Astrocyte (in vitro differentiated cells and primary cell): ENCODE data around the gene ZNHIT3. TPM values are rescaled to one million over a fixed set of nuclear protein-coding genes. Genes with fewer than 3 reads are reported as not detected.

Experiments used
- DNase-seq: peaks from one replicate; pipeline ENCODE4 v3.0.0-alpha.2; 2010; ENCODE audit warnings: low read depth
- FAIRE-seq: peaks from 2 replicates; lab custom pipeline; 2011; peaks lifted over from hg19 to GRCh38; lab: Jason Lieb, UNC
- H2AFZ ChIP-seq: 2 replicates; pipeline ENCODE4 v1.6.0; 2012; ENCODE audit warnings: low read depth, low read length, inconsistent platforms
- H3K27ac ChIP-seq: 2 replicates; pipeline ENCODE4 v1.5.1; 2011; ENCODE audit warnings: low read depth, low read length, inconsistent platforms
- H3K27me3 ChIP-seq: 2 replicates; pipeline ENCODE4 v1.6.0; 2011; ENCODE audit warnings: low read length, inconsistent platforms; ENCODE audit not compliant: insufficient read depth
- H3K36me3 ChIP-seq: 2 replicates; pipeline ENCODE4 v1.5.1; 2011; ENCODE audit warnings: low read length, inconsistent platforms; ENCODE audit not compliant: insufficient read depth
- H3K4me1 ChIP-seq: 2 replicates; pipeline ENCODE4 v1.5.1; 2011; ENCODE audit warnings: low read length, inconsistent platforms; ENCODE audit not compliant: insufficient read depth
- H3K4me2 ChIP-seq: 2 replicates; pipeline ENCODE4 v1.6.0; 2012; ENCODE audit warnings: low read length, inconsistent platforms
- H3K4me3 ChIP-seq: 2 replicates; pipeline ENCODE4 v1.5.1; 2011; ENCODE audit warnings: low read depth, mild to moderate bottlenecking, low read length, inconsistent platforms; ENCODE audit not compliant: insufficient read depth
- H3K79me2 ChIP-seq: 2 replicates; pipeline ENCODE4 v1.6.0; 2012; ENCODE audit warnings: mild to moderate bottlenecking, low read length, inconsistent platforms; ENCODE audit not compliant: insufficient read depth
- H3K9ac ChIP-seq: 2 replicates; pipeline ENCODE4 v1.6.0; 2012; ENCODE audit warnings: mild to moderate bottlenecking, low read length, inconsistent platforms
- H3K9me3 ChIP-seq: 2 replicates; pipeline ENCODE4 v1.5.1; 2012; ENCODE audit warnings: low read depth, mild to moderate bottlenecking, low read length, inconsistent platforms; ENCODE audit not compliant: insufficient read depth
- H4K20me1 ChIP-seq: 2 replicates; pipeline ENCODE4 v1.6.0; 2012; ENCODE audit warnings: low read length, inconsistent platforms; ENCODE audit not compliant: insufficient read depth
- H3K27ac Mint-ChIP-seq: one replicate; pipeline ENCODE4 v1.8.0; 2021; ENCODE audit warnings: mild to moderate bottlenecking, mixed read lengths; ENCODE audit not compliant: unreplicated experiment
- H3K27me3 Mint-ChIP-seq: one replicate; pipeline ENCODE4 v1.8.0; 2021; ENCODE audit warnings: low read depth, mixed read lengths; ENCODE audit not compliant: unreplicated experiment
- H3K36me3 Mint-ChIP-seq: one replicate; pipeline ENCODE4 v1.8.0; 2021; ENCODE audit warnings: low read depth, mixed read lengths; ENCODE audit not compliant: unreplicated experiment
- H3K4me1 Mint-ChIP-seq: one replicate; pipeline ENCODE4 v1.8.0; 2021; ENCODE audit warnings: low read depth, mixed read lengths; ENCODE audit not compliant: unreplicated experiment
- H3K4me3 Mint-ChIP-seq: one replicate; pipeline ENCODE4 v1.8.0; 2021; ENCODE audit warnings: mild to moderate bottlenecking, moderate library complexity, mixed read lengths; ENCODE audit not compliant: unreplicated experiment
- H3K9me3 Mint-ChIP-seq: one replicate; pipeline ENCODE4 v1.8.0; 2021; ENCODE audit warnings: mild to moderate bottlenecking, mixed read lengths; ENCODE audit not compliant: unreplicated experiment
- EZH2 ChIP-seq: IDR thresholded peaks from 2 replicates; pipeline ENCODE4 v1.6.1; 2012; ENCODE audit warnings: mild to moderate bottlenecking, low read length, inconsistent platforms; ENCODE audit not compliant: insufficient read depth
- total RNA-seq: library from RNA; stranded (reverse); gene quantifications from 2 replicates; pipeline ENCODE4 v1.2.1, GENCODE V29; 2021
- TF ChIP-seq, protein P1 (sequence below): IDR thresholded peaks from 2 replicates; pipeline ENCODE4 v1.5.1; 2011; ENCODE audit warnings: low read depth, mild to moderate bottlenecking, inconsistent platforms, low read length, moderate library complexity; ENCODE audit not compliant: insufficient read depth

The ZNHIT3 gene
- total RNA-seq, 1 donor from 2014 or later, result 29.4 TPM

DNA sequence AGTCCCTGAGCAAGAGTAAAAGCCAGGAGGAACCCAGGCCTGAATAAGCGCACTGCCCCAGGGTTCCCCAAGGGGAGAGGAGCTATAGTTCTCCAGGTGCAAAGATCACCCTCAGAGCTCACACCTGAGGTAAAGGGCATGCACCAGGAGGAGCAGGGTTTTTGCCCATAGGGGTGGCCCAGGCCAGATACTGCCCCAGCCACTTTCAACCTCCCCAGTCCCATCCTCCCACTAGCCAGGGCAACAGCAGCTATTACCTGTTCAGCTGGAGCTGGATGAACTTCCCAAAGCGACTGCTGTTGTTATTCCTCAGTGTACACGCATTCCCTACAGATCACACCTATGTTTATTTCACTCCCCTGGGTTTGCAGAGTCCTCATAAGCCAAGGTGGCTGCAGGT lies 28.4 kb downstream of the ZNHIT3 start:
- peaks cover 15% of the 10 kb centered on the region for H3K36me3 Mint-ChIP-seq
- FAIRE-seq, result no peak
- no peak overlapping the region for H3K4me3 Mint-ChIP-seq

DNA sequence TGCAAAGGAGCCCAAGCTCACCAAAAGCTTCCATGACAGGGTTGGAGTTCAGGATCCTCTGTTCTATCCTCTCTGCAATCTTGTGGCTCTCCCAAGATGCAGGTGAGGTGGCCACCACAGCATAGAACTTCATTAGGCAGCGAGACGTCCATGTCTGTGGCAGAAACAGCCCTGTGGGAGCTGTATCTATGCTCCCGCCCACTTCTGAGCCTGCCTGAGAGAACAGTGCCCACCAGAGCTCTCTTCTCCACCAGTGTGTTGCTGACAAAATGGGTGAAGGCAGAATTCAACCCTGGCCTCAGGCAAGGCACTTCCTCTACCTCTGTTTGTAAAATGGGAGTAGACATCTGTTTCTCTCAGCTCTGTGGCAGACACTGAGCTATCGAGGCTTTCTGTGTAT lies 29.4 kb downstream of the ZNHIT3 start:
- H3K27ac ChIP-seq, result no peak overlapping the region
- H3K4me1 ChIP-seq, result no peaks in the 10 kb centered on the region
- TF ChIP-seq EZH2, result no peak
- TF ChIP-seq, protein P1, sequence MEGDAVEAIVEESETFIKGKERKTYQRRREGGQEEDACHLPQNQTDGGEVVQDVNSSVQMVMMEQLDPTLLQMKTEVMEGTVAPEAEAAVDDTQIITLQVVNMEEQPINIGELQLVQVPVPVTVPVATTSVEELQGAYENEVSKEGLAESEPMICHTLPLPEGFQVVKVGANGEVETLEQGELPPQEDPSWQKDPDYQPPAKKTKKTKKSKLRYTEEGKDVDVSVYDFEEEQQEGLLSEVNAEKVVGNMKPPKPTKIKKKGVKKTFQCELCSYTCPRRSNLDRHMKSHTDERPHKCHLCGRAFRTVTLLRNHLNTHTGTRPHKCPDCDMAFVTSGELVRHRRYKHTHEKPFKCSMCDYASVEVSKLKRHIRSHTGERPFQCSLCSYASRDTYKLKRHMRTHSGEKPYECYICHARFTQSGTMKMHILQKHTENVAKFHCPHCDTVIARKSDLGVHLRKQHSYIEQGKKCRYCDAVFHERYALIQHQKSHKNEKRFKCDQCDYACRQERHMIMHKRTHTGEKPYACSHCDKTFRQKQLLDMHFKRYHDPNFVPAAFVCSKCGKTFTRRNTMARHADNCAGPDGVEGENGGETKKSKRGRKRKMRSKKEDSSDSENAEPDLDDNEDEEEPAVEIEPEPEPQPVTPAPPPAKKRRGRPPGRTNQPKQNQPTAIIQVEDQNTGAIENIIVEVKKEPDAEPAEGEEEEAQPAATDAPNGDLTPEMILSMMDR, result no peak
- Mint-ChIP-seq H3K27me3 (no peaks in the 10 kb centered on the region), H3K4me1 (no peaks in the 10 kb centered on the region), H3K4me3 (no peak overlapping the region), H3K9me3 (no peaks in the 10 kb centered on the region), H3K27ac (no peak overlapping the region), H3K36me3 (peaks cover 11% of the 10 kb centered on the region)
- H4K20me1 ChIP-seq, result peaks cover 5% of the 10 kb centered on the region
- H3K27me3 ChIP-seq, result no peaks in the 10 kb centered on the region
- peaks cover 24% of the 10 kb centered on the region for H3K36me3 ChIP-seq
- no peak for FAIRE-seq
- H2AFZ ChIP-seq, result no peak overlapping the region
- no peak overlapping the region for H3K4me3 ChIP-seq
- H3K4me2 ChIP-seq, result no peak overlapping the region
- no peaks in the 10 kb centered on the region for H3K79me2 ChIP-seq
- H3K9ac ChIP-seq, result no peak overlapping the region
- DNase-seq, result no peak
- no peaks in the 10 kb centered on the region for H3K9me3 ChIP-seq

More for the DNA sequence above, 28.4 kb downstream of the ZNHIT3 start:
- Histone ChIP-seq H3K79me2 (no peaks in the 10 kb centered on the region), H3K9ac (no peak overlapping the region), H3K4me1 (no peaks in the 10 kb centered on the region), H2AFZ (no peak overlapping the region), H3K4me2 (no peak overlapping the region), H4K20me1 (peaks cover 5% of the 10 kb centered on the region), H3K27me3 (no peaks in the 10 kb centered on the region), H3K27ac (no peak overlapping the region), H3K9me3 (no peaks in the 10 kb centered on the region), H3K4me3 (no peak overlapping the region), H3K36me3 (peaks cover 17% of the 10 kb centered on the region)
- TF ChIP-seq, protein P1, result no peak
- no peak for TF ChIP-seq EZH2
- Mint-ChIP-seq H3K9me3 (no peaks in the 10 kb centered on the region), H3K4me1 (no peaks in the 10 kb centered on the region), H3K27ac (no peak overlapping the region), H3K27me3 (no peaks in the 10 kb centered on the region)
- no peak for DNase-seq

DNA sequence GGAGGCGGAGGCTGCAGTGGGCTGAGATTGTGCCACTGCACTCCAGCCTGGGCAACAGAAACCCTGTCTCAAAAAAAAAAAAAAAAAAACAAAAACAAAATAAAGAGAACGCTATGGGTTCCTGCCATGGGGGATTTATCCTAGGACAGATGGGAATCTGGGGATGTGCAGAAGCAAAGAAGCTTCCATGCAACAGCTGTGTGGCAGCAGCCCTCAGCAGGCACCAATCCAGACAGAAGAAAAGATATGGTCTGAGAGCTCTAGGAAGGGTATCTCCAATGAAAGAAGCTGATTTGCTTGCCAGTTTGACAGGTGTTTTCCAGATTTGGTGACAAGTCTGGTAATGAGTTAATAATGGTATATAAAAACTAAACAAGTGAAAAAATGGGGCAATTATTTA lies 36.6 kb downstream of the ZNHIT3 start:
- H3K27ac Mint-ChIP-seq, result no peak overlapping the region

More for the DNA sequence above, 36.6 kb downstream of the ZNHIT3 start:
- no peak overlapping the region for H3K4me3 Mint-ChIP-seq
- peaks cover 12% of the 10 kb centered on the region for H4K20me1 ChIP-seq
- peaks cover 13% of the 10 kb centered on the region for H3K79me2 ChIP-seq
- no peak for DNase-seq
- peaks cover 20% of the 10 kb centered on the region for H3K36me3 Mint-ChIP-seq
- no peaks in the 10 kb centered on the region for H3K27me3 Mint-ChIP-seq
- peaks cover 2% of the 10 kb centered on the region for H3K9me3 Mint-ChIP-seq
- H3K4me1 Mint-ChIP-seq, result peaks cover 8% of the 10 kb centered on the region
- peaks cover 6% of the 10 kb centered on the region for H3K4me1 ChIP-seq
- no peak overlapping the region for H3K4me2 ChIP-seq
- no peaks in the 10 kb centered on the region for H3K27me3 ChIP-seq
- no peak overlapping the region for H3K4me3 ChIP-seq
- H3K9me3 ChIP-seq, result no peaks in the 10 kb centered on the region
- TF ChIP-seq, protein P1, result no peak
- TF ChIP-seq EZH2, result no peak
- no peak for FAIRE-seq
- H3K9ac ChIP-seq, result no peak overlapping the region
- peaks cover 42% of the 10 kb centered on the region for H3K36me3 ChIP-seq
- H3K27ac ChIP-seq, result no peak overlapping the region
- no peak overlapping the region for H2AFZ ChIP-seq
